GM23248 (cell line): Measurements from ENCODE around the gene PRXL2B. TPM values are rescaled to one million over a fixed set of nuclear protein-coding genes. Genes with fewer than 3 reads are reported as not detected.

ENCODE experiments used
- DNase-seq: peaks from one replicate; pipeline ENCODE4 v3.0.0-alpha.2; 2015
- H2AFZ ChIP-seq: fragments of 200-600 bp; sonication (generic); 2 replicates; pipeline ENCODE4 v1.6.1; 2016; ENCODE audit warnings: antibody characterized with exemption
- H3F3A ChIP-seq: fragments of 200-600 bp; sonication (generic); 2 replicates; pipeline ENCODE4 v1.6.1; 2016; ENCODE audit warnings: mild to moderate bottlenecking, antibody characterized with exemption, mixed run types; ENCODE audit not compliant: insufficient read depth
- H3K27ac ChIP-seq: fragments of 200-600 bp; sonication (generic); 2 replicates; pipeline ENCODE4 v1.5.1; 2016; ENCODE audit warnings: mild to moderate bottlenecking
- H3K27me3 ChIP-seq: fragments of 200-600 bp; sonication (generic); replicated peaks from 2 replicates; pipeline ENCODE4 v1.6.1; 2016; ENCODE audit warnings: mild to moderate bottlenecking; ENCODE audit not compliant: insufficient read depth
- H3K36me3 ChIP-seq: fragments of 200-600 bp; sonication (generic); 2 replicates; pipeline ENCODE4 v1.6.1; 2016; ENCODE audit warnings: low read depth, mild to moderate bottlenecking
- H3K4me1 ChIP-seq: fragments of 200-600 bp; sonication (generic); 2 replicates; pipeline ENCODE4 v1.6.1; 2016; ENCODE audit warnings: mild to moderate bottlenecking; ENCODE audit not compliant: insufficient read depth
- H3K4me2 ChIP-seq: fragments of 200-600 bp; sonication (generic); one replicate; pipeline ENCODE4 v1.6.1; 2016; ENCODE audit warnings: mild to moderate bottlenecking; ENCODE audit not compliant: unreplicated experiment
- H3K4me3 ChIP-seq: fragments of 200-600 bp; sonication (generic); 2 replicates; pipeline ENCODE4 v1.5.1; 2016; ENCODE audit warnings: mild to moderate bottlenecking
- H3K79me2 ChIP-seq: fragments of 200-600 bp; sonication (generic); 2 replicates; pipeline ENCODE4 v1.6.1; 2016; ENCODE audit warnings: mild to moderate bottlenecking; ENCODE audit not compliant: insufficient read depth
- H3K9ac ChIP-seq: fragments of 200-600 bp; sonication (generic); 2 replicates; pipeline ENCODE4 v1.6.1; 2016; ENCODE audit warnings: mild to moderate bottlenecking
- H3K9me2 ChIP-seq: fragments of 200-600 bp; sonication (generic); 2 replicates; pipeline ENCODE4 v1.6.1; 2016; ENCODE audit warnings: mixed run types, mild to moderate bottlenecking, moderate library complexity; ENCODE audit not compliant: insufficient read depth
- H3K9me3 ChIP-seq: fragments of 200-600 bp; sonication (generic); one replicate; pipeline ENCODE4 v1.6.1; 2017; ENCODE audit warnings: low read depth
- H4K20me1 ChIP-seq: fragments of 200-600 bp; sonication (generic); 2 replicates; pipeline ENCODE4 v1.6.0; 2016; ENCODE audit not compliant: insufficient read depth
- EZH2 ChIP-seq: fragments of 200-600 bp; sonication (generic); IDR thresholded peaks from 2 replicates; pipeline ENCODE4 v1.6.1; 2018; ENCODE audit warnings: antibody characterized with exemption, mild to moderate bottlenecking; ENCODE audit not compliant: insufficient read depth, poor library complexity, severe bottlenecking
- EZH2phosphoT487 ChIP-seq: fragments of 200-600 bp; sonication (generic); IDR thresholded peaks from 2 replicates; pipeline ENCODE4 v1.6.1; 2018; ENCODE audit warnings: antibody characterized with exemption, moderate library complexity, mild to moderate bottlenecking, low read depth; ENCODE audit not compliant: insufficient read depth
- WGBS, 2 experiments: methylation state at CpG; one replicate each; pipeline ENCODE4 v1.1.6; 2015 to 2017; ENCODE audit warnings: low lambda C conversion rate in 2 of 2, low coverage in 1 of 2; ENCODE audit errors: missing lambda C conversion rate in 2 of 2; 5-methylcytosine and 5-hydroxymethylcytosine counted together
- in situ Hi-C: fragments of 300-500 bp; cut with MboI; formaldehyde crosslinking; loops from 2 replicates; pipeline ENCODE4 v1.15.0; 2020
- polyA plus RNA-seq: library from polyadenylated mRNA; unstranded; fragments of >200 nt; fragmentation: Nextera tagmentation; extraction: Ambion mirVana; gene quantifications from 2 replicates; pipeline ENCODE4 v1.2.1, GENCODE V29; 2016
- total RNA-seq: library from RNA; depleted of rRNA; stranded (reverse); fragments of >200 nt; shearing (Covaris generic); gene quantifications from 2 replicates; pipeline ENCODE4 v1.2.3, GENCODE V29; 2014

Gene PRXL2B
- total and polyA plus RNA-seq, 2 experiments from 2014 or later, result 11.3 to 13.5 TPM

DNA sequence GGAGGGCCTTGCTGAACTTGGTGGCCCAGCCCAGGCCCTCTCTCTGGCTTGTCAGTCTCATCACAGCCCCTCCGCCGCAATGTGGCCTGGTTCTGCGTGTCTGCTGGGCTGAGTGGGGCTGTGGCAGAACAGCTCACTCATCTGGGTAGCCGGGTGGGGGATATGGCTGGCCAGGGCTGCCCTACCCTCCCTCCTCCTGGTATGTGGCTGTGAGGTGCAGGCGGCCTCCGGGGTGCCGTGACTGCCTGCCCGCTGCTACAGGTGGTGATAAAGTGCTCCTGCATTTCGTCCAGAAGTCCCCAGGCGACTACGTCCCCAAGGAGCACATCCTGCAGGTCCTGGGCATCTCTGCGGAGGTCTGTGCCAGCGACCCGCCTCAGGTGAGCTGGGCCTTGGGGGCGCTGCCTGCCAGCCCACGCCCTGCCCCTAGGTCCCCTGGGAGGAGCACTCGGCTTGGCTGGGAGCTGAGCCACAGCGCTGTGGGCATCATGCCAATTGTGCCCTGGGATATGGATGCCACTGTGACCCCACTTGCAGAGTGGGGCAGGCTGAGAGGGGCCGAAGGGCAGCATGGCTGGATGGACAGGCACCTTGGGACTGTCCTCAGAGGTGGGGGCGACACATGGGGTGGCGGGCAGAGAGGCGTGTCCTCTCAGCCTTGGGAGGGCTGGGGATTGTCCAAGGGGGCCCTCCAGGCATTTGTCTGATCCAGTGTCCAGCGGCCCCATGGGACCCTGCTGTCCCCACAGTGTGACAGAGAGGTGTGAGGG is 2.3 kb downstream of the PRXL2B start:
- 85 to 95% methylated on average over 19 to 21 of the region's 23 CpGs for WGBS, 2 experiments

DNA sequence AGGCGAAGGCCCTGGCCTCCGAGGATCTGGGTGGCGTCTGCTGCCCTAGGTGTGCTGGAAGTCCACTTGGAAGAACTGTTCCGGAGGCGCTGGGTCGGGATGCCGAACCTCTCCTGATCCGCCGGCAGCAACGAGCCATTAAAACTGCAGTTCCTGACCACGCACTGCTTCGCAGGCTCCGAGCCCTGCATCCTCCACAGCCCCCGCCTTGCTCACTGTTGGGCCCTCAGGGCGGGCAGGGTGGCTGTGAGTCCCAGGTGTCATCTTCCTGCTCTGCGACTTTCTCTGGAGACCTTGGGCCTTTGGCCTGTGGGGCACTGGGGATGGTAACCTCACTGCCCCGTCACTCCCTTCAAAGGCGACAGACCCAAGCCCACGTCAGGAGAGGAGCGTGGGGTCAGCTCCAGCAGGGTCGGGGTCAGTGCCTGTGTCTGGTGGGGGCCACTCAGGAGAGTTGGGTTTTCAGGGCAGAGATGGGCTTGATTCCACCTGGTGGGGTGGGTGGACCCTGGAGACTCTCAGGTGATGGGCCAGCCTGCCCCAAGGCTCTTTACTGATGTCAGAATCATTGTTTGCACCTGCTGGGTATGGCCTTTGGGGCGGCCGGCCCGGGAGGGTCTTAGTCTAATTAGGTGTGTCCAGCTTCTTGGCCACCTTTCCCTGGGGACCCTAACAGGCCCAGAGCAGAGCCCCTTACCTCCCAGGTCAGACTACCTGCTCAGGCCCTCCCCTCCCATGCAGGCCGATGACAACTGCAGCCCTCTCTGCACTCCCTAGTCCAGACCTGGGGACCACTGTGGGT is 3.1 kb downstream of the PRXL2B start:
- Histone ChIP-seq H3K36me3 (no peaks in the 10 kb centered on the region), H3K4me2 (no peak overlapping the region), H3F3A (no peaks in the 10 kb centered on the region), H3K4me3 (no peak overlapping the region), H3K9me2 (no peaks in the 10 kb centered on the region), H3K4me1 (no peaks in the 10 kb centered on the region), H2AFZ (no peak overlapping the region), H3K27ac (no peak overlapping the region), H3K27me3 (no peaks in the 10 kb centered on the region), H4K20me1 (no peaks in the 10 kb centered on the region), H3K9ac (no peak overlapping the region), H3K9me3 (no peaks in the 10 kb centered on the region), H3K79me2 (no peaks in the 10 kb centered on the region)
- in situ Hi-C loops, result no loop called here
- DNase-seq, result no peak
- 96 to 97% methylated on average over 25 of the region's 25 CpGs for WGBS, 2 experiments
- no peak for TF ChIP-seq EZH2
- TF ChIP-seq EZH2phosphoT487, result no peak

More for the DNA sequence above, 2.3 kb downstream of the PRXL2B start:
- no peaks in the 10 kb centered on the region for H4K20me1 ChIP-seq
- H3K9me3 ChIP-seq, result no peaks in the 10 kb centered on the region
- no peak for DNase-seq
- no peaks in the 10 kb centered on the region for H3F3A ChIP-seq
- no peaks in the 10 kb centered on the region for H3K79me2 ChIP-seq
- no peaks in the 10 kb centered on the region for H3K9me2 ChIP-seq
- no peak overlapping the region for H2AFZ ChIP-seq
- no peak overlapping the region for H3K4me3 ChIP-seq
- no peak for TF ChIP-seq EZH2phosphoT487
- TF ChIP-seq EZH2, result no peak
- no peaks in the 10 kb centered on the region for H3K4me1 ChIP-seq
- no peak overlapping the region for H3K4me2 ChIP-seq
- H3K36me3 ChIP-seq, result no peaks in the 10 kb centered on the region
- H3K27me3 ChIP-seq, result no peaks in the 10 kb centered on the region
- no peak overlapping the region for H3K9ac ChIP-seq
- no peak overlapping the region for H3K27ac ChIP-seq
- in situ Hi-C loops, result no loop called here

DNA sequence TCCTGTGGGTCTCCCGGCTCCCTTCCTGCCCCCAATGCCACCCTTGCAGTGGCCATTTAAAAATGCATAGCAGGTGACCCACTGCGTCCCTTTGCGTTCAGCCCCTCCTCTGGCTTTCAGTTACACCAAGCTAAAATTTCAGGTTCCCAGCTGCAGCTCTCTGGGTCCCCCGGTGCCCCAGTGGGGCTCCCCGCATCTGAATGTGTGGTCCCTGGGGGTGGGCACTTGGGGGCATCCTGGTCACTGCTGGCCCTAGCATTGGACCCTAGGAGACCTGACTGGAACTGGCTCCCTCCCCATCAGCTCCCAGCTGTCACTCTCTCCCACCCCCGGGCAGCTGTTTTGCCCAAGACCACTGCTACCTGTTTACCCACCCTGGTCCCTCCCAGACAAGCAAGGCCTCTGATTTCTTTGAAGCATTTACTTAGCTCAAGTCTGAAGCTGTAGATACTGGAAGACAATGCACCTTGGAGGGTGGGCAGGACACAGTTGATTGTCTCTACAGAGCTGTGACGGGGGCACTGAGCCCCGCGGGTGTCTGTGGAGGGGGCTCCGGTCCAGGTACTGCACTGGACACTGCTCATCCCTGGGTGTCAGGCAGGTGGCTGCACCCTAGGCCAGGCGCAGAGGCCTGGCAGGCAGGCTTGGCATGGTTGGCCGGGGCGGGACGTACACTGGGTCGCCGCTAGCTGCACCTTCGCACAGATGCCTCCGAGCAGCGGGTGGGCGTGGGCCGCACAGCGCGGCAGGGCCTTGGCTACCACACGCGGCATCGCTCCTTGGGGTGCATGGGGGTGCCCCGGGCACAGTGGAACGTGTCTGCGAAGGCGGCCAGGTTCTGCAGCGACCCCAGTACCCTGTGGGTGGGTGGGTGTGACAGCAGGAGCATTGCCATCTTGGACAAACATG is 3.9 kb downstream of the PRXL2B start:
- Histone ChIP-seq H3K9me3 (no peaks in the 10 kb centered on the region), H3K4me1 (no peaks in the 10 kb centered on the region), H2AFZ (no peak overlapping the region), H3K36me3 (no peaks in the 10 kb centered on the region), H3K4me3 (no peak overlapping the region), H3K4me2 (no peak overlapping the region), H4K20me1 (no peaks in the 10 kb centered on the region), H3K9me2 (no peaks in the 10 kb centered on the region), H3K27ac (no peak overlapping the region), H3K27me3 (no peaks in the 10 kb centered on the region), H3K9ac (no peak overlapping the region), H3F3A (no peaks in the 10 kb centered on the region), H3K79me2 (no peaks in the 10 kb centered on the region)
- 92 to 93% methylated on average over 29 to 31 of the region's 31 CpGs for WGBS, 2 experiments
- TF ChIP-seq EZH2phosphoT487 (no peak), EZH2 (no peak)
- in situ Hi-C loops, result no loop called here
- no peak for DNase-seq

DNA sequence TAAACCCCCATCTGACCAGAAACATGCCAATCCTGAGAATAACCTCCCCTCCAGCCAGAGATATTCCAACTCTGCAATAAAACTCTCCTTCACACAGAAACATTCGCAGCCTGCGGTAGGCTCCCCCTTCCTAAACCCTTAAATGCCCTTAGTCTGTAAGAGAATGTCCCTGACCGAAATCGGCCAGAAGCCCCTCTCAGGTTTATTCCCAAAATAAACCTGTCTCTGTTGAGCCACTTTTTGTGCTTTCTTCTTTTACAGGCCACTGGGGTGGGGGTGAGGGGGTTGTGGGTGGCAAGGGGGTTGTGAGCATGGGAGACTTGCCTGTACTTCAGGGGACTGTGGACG is 4.6 kb downstream of the PRXL2B start:
- no peaks in the 10 kb centered on the region for H3K79me2 ChIP-seq
- H3K4me3 ChIP-seq, result no peak overlapping the region
- H3K9me2 ChIP-seq, result no peaks in the 10 kb centered on the region
- no peaks in the 10 kb centered on the region for H3K4me1 ChIP-seq
- no peaks in the 10 kb centered on the region for H3K36me3 ChIP-seq
- WGBS, 2 experiments, result 84 to 92% methylated on average over 4 to 5 of the region's 5 CpGs
- TF ChIP-seq EZH2phosphoT487, result no peak
- TF ChIP-seq EZH2, result no peak
- H3K9me3 ChIP-seq, result no peaks in the 10 kb centered on the region
- no peaks in the 10 kb centered on the region for H3K27me3 ChIP-seq
- in situ Hi-C loops, result no loop called here
- no peak for DNase-seq
- no peak overlapping the region for H3K4me2 ChIP-seq
- no peaks in the 10 kb centered on the region for H3F3A ChIP-seq
- H2AFZ ChIP-seq, result no peak overlapping the region
- no peaks in the 10 kb centered on the region for H4K20me1 ChIP-seq
- H3K9ac ChIP-seq, result no peak overlapping the region
- H3K27ac ChIP-seq, result no peak overlapping the region
